Stimulated activated CD8-positive, alpha-beta memory T cell treated with anti-CD3 and anti-CD28 coated beads, Interleukin-2, amount 100 ng/mL, for 1 hour (primary cell): Measurements from ENCODE around the gene TTLL3.

Experiments used
- DNase-seq, 2 donors: peaks; one replicate each; pipeline ENCODE4 v3.0.0-alpha.2; 2020; ENCODE audit warnings: low read depth in 2 of 2

Gene TTLL3

GRCh38 chr3:9780910-9781309, 29.2 kb upstream of the TTLL3 start:
- DNase-seq: no peak

- DNase-seq: no peak
Measured at GRCh38 chr3:9781551-9781950, 28.5 kb upstream of the TTLL3 start.

- DNase-seq: no peak
Measured at GRCh38 chr3:9781978-9782603, 28.0 kb upstream of the TTLL3 start.

GRCh38 chr3:9782770-9783169, 27.3 kb upstream of the TTLL3 start:
- no peak for DNase-seq

- DNase-seq: no peak
Measured at GRCh38 chr3:9783954-9784353, 26.1 kb upstream of the TTLL3 start.

GRCh38 chr3:9784965-9785364, 25.1 kb upstream of the TTLL3 start:
- no peak for DNase-seq

GRCh38 chr3:9785602-9786001, 24.5 kb upstream of the TTLL3 start:
- no peak for DNase-seq

- no peak for DNase-seq
Measured at GRCh38 chr3:9786209-9786739, 23.8 kb upstream of the TTLL3 start.

- no peak for DNase-seq
Measured at GRCh38 chr3:9786825-9787669, 23.0 kb upstream of the TTLL3 start.

GRCh38 chr3:9787714-9788113, 22.3 kb upstream of the TTLL3 start:
- no peak for DNase-seq

GRCh38 chr3:9791127-9791526, 18.9 kb upstream of the TTLL3 start:
- DNase-seq: no peak

GRCh38 chr3:9791790-9792404, 18.2 kb upstream of the TTLL3 start:
- no peak for DNase-seq

- DNase-seq: peak; percentile 77 to 92
Measured at GRCh38 chr3:9792405-9793160, 17.5 kb upstream of the TTLL3 start, which contains the start of the genes ARPC4 and TADA3. TSS of gene ARPC4 (plus strand) at chr3:9793082. CDS start at chr3:9793122, 40 bp downstream. TSS of gene TADA3 (minus strand) at chr3:9792473. CDS start at chr3:9791466, 1,007 bp downstream.

GRCh38 chr3:9793161-9793781, 16.8 kb upstream of the TTLL3 start:
- DNase-seq: no peak

- DNase-seq: no peak
Measured at GRCh38 chr3:9794400-9794799, 15.7 kb upstream of the TTLL3 start.

- no peak for DNase-seq
Measured at GRCh38 chr3:9795207-9795606, 14.9 kb upstream of the TTLL3 start.

- DNase-seq: no peak
Measured at GRCh38 chr3:9797196-9797945, 12.7 kb upstream of the TTLL3 start.

- no peak for DNase-seq
Measured at GRCh38 chr3:9800529-9800928, 9.5 kb upstream of the TTLL3 start.

- no peak for DNase-seq
Measured at GRCh38 chr3:9803494-9803893, 6.6 kb upstream of the TTLL3 start.

GRCh38 chr3:9804996-9805395, 5.1 kb upstream of the TTLL3 start:
- DNase-seq: no peak

- DNase-seq: no peak
Measured at GRCh38 chr3:9806137-9806536, 3.9 kb upstream of the TTLL3 start.
